CD4-positive, alpha-beta T cell (primary cell): ENCODE data around the gene ZNF268. TPM values are rescaled to one million over a fixed set of nuclear protein-coding genes. Genes with fewer than 3 reads are reported as not detected.
"Not testable (repeated sequence)": the region's sequence is repeated elsewhere in the genome, so short reads cannot be mapped to it uniquely, and the experiment has no call there.

ENCODE experiments used
- ATAC-seq: fragments of 200-7000 bp; cut with Tn5 transposase; one replicate; pipeline ENCODE4 v1.10.0; 2022; ENCODE audit warnings: mild to moderate bottlenecking; ENCODE audit not compliant: poor library complexity
- CTCF ChIA-PET: fragments of 350-600 bp; sonication (Branson Sonifier 250); formaldehyde crosslinking; loops from one replicate; lab custom pipeline; 2021; ENCODE audit warnings: antibody characterized with exemption, inconsistent platforms; lab: Charles Lee
- POLR2A ChIA-PET: fragments of 350-600 bp; sonication (Branson Sonifier 250); formaldehyde crosslinking; loops from one replicate; lab custom pipeline; 2021; ENCODE audit warnings: antibody characterized with exemption, inconsistent platforms; lab: Charles Lee
- DNase-seq, 14 experiments: peaks; one replicate each; pipeline ENCODE4 v3.0.0-alpha.2; 2013 to 2020; ENCODE audit warnings: mixed read lengths in 2 of 14
- H3K27ac ChIP-seq, 2 donors: one replicate each; pipeline versions ENCODE4 v1.5.1 to v1.7.0; 2013; ENCODE audit warnings: low read length in 2 of 2, low read depth in 1 of 2, mild to moderate bottlenecking in 1 of 2
- H3K27me3 ChIP-seq, 2 experiments: 1 replicate in 1 of 2; 2 replicates in 1 of 2; pipeline versions ENCODE4 v1.6.1 to v1.7.0; 2013; ENCODE audit warnings: low read length in 2 of 2, control low read depth in 1 of 2, mild to moderate bottlenecking in 1 of 2, moderate library complexity in 1 of 2; ENCODE audit not compliant: insufficient read depth in 2 of 2, control insufficient read depth in 1 of 2
- H3K36me3 ChIP-seq: one replicate; pipeline ENCODE4 v1.6.1; 2013; ENCODE audit warnings: low read length, control low read depth; ENCODE audit not compliant: insufficient read depth
- H3K4me1 ChIP-seq: one replicate; pipeline ENCODE4 v1.6.1; 2013; ENCODE audit warnings: low read length, control low read depth; ENCODE audit not compliant: insufficient read depth
- H3K4me3 ChIP-seq: one replicate; pipeline ENCODE4 v1.5.1; 2013; ENCODE audit warnings: mild to moderate bottlenecking, low read length, moderate library complexity
- H3K9me3 ChIP-seq, 2 experiments: 1 replicate in 1 of 2; 2 replicates in 1 of 2; pipeline versions ENCODE4 v1.6.1 to v1.7.0; 2013; ENCODE audit warnings: low read length in 2 of 2, mild to moderate bottlenecking in 2 of 2, control low read depth in 1 of 2, moderate library complexity in 1 of 2; ENCODE audit not compliant: control insufficient read depth in 1 of 2, insufficient read depth in 1 of 2
- H3K27ac Mint-ChIP-seq: one replicate; pipeline ENCODE4 v1.8.0; 2020; ENCODE audit warnings: mixed read lengths
- H3K27me3 Mint-ChIP-seq: one replicate; pipeline ENCODE4 v1.8.0; 2021; ENCODE audit warnings: mixed read lengths
- H3K36me3 Mint-ChIP-seq: one replicate; pipeline ENCODE4 v1.8.0; 2021; ENCODE audit warnings: low read depth, mixed read lengths
- H3K4me1 Mint-ChIP-seq: one replicate; pipeline ENCODE4 v1.8.0; 2021; ENCODE audit warnings: low read depth, mixed read lengths
- H3K4me3 Mint-ChIP-seq: one replicate; pipeline ENCODE4 v1.8.0; 2020; ENCODE audit warnings: mild to moderate bottlenecking, mixed read lengths
- H3K9me3 Mint-ChIP-seq: one replicate; pipeline ENCODE4 v1.8.0; 2020; ENCODE audit warnings: mixed read lengths
- CTCF ChIP-seq: fragments of 200-600 bp; IDR thresholded peaks from one replicate; pipeline ENCODE4 v1.8.0; 2022; ENCODE audit warnings: antibody characterized with exemption, mild to moderate bottlenecking
- intact Hi-C, 2 experiments: fragments of 100-400 bp; cut with DNase I in 1 of 2; cut with micrococcal nuclease in 1 of 2; formaldehyde crosslinking; loops; one replicate each; pipeline versions ENCODE4 v1.15.1 to v1.9.0; 2023 to 2025; cut with DNase I, micrococcal nuclease
- total RNA-seq, 174 experiments: library from RNA in 2 of 174; stranded (reverse) in 2 of 174; gene quantifications; one replicate each; pipeline ENCODE4 v1.2.3 and lab custom pipeline; 2021 to 2026

ZNF268 gene
- total RNA-seq, 2 experiments from 2014 or later = 15.1 to 17.6 TPM

- no peak for TF ChIP-seq CTCF
- Histone ChIP-seq H3K36me3 (no peaks in the 10 kb centered on the region), H3K4me3 (no peak overlapping the region), H3K27ac (no peak overlapping the region), H3K9me3 (no peaks in the 10 kb centered on the region), H3K27me3 (no peaks in the 10 kb centered on the region), H3K4me1 (no peaks in the 10 kb centered on the region)
- H3K4me3 Mint-ChIP-seq = no peak overlapping the region
- CTCF ChIA-PET = no interaction called here
- no peak for ATAC-seq
- H3K27me3 Mint-ChIP-seq = peaks cover 13% of the 10 kb centered on the region
- POLR2A ChIA-PET = no interaction called here
- H3K9me3 Mint-ChIP-seq = peaks cover 11% of the 10 kb centered on the region
- DNase-seq = no peak
- no peaks in the 10 kb centered on the region for H3K36me3 Mint-ChIP-seq
- no peaks in the 10 kb centered on the region for H3K4me1 Mint-ChIP-seq
- intact Hi-C loops = no loop called here
- no peak overlapping the region for H3K27ac Mint-ChIP-seq
Observed at GRCh38 chr12:133251732-133252131, 70.4 kb downstream of the ZNF268 start.

- intact Hi-C loops, ATAC-seq, POLR2A ChIA-PET, H3K4me1 Mint-ChIP-seq, H3K4me1 ChIP-seq, DNase-seq, H3K4me3 Mint-ChIP-seq, CTCF ChIA-PET, H3K4me3 ChIP-seq, H3K9me3 Mint-ChIP-seq, H3K36me3 ChIP-seq, H3K27me3 ChIP-seq, H3K27ac ChIP-seq, H3K9me3 ChIP-seq, H3K27ac Mint-ChIP-seq, H3K36me3 Mint-ChIP-seq: not testable (repeated sequence)
- H3K27me3 Mint-ChIP-seq = peaks cover 13% of the 10 kb centered on the region
Observed at GRCh38 chr12:133255833-133256232, 74.5 kb downstream of the ZNF268 start.

- no peaks in the 10 kb centered on the region for H3K36me3 Mint-ChIP-seq
- Histone ChIP-seq H3K4me1 (no peaks in the 10 kb centered on the region), H3K27me3 (peaks cover 0 to 3% of the 10 kb centered on the region in 2 experiments), H3K9me3 (no peaks in the 10 kb centered on the region), H3K36me3 (no peaks in the 10 kb centered on the region), H3K4me3 (no peak overlapping the region), H3K27ac (no peak overlapping the region)
- H3K27me3 Mint-ChIP-seq = peaks cover 13% of the 10 kb centered on the region
- DNase-seq (no peak), ATAC-seq (no peak)
- TF ChIP-seq CTCF = no peak
- H3K4me3 Mint-ChIP-seq = no peak overlapping the region
- intact Hi-C loops = no loop called here
- CTCF ChIA-PET = no interaction called here
- H3K4me1 Mint-ChIP-seq = no peaks in the 10 kb centered on the region
- POLR2A ChIA-PET = no interaction called here
- no peak overlapping the region for H3K27ac Mint-ChIP-seq
- peaks cover 7% of the 10 kb centered on the region for H3K9me3 Mint-ChIP-seq
Observed at GRCh38 chr12:133256321-133256720, 75.0 kb downstream of the ZNF268 start.

GRCh38 chr12:133264173-133264572 is 82.9 kb downstream of the ZNF268 start:
- no peaks in the 10 kb centered on the region for H3K36me3 Mint-ChIP-seq
- H3K4me1 Mint-ChIP-seq = no peaks in the 10 kb centered on the region
- Histone ChIP-seq H3K27ac (no peak overlapping the region), H3K4me1 (no peaks in the 10 kb centered on the region), H3K27me3 (no peaks in the 10 kb centered on the region), H3K36me3 (no peaks in the 10 kb centered on the region), H3K4me3 (no peak overlapping the region), H3K9me3 (peaks cover 0 to 8% of the 10 kb centered on the region in 2 experiments)
- ChIA-PET CTCF (no interaction called here), POLR2A (no interaction called here)
- no peaks in the 10 kb centered on the region for H3K9me3 Mint-ChIP-seq
- intact Hi-C loops = no loop called here
- DNase-seq (no peak), ATAC-seq (no peak)
- H3K27ac Mint-ChIP-seq = no peak overlapping the region
- no peak overlapping the region for H3K4me3 Mint-ChIP-seq
- H3K27me3 Mint-ChIP-seq = no peaks in the 10 kb centered on the region
- TF ChIP-seq CTCF = no peak
